GM19099 (cell line): ENCODE data around the gene ATG5.

Experiments
- POLR2A ChIP-seq: IDR thresholded peaks from 3 replicates; pipeline ENCODE4 v1.6.1; 2011; ENCODE audit warnings: low read depth; ENCODE audit not compliant: insufficient read length; ENCODE audit errors: extremely low read depth

Gene ATG5

GRCh38 chr6:106283481-106283880 lies 42.1 kb downstream of the ATG5 start:
- TF ChIP-seq POLR2A: no peak

DNA sequence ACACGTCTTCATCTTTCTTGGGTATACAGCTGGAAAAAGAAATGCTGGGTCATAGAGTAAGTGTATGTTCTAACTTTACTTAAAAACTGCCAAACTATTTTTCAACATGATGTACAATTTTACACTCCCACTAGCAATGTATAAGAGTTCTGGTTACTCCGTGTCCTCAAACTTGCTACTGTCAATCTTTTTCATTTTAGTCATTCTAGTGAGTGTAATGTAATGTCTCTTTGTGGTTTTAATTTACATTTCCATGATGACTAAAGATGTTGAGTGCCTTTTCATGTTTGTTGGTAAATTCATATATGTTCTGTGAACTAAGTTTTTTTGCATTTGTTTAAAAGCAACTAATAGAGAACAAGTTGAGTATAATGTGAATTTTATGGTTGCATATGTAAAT lies 43.9 kb downstream of the ATG5 start:
- TF ChIP-seq POLR2A: no peak

- no peak for TF ChIP-seq POLR2A
These were observed 44.5 kb downstream of the ATG5 start for GRCh38 chr6:106281088-106281487.

GRCh38 chr6:106279179-106279578 lies 46.4 kb downstream of the ATG5 start:
- no peak for TF ChIP-seq POLR2A

GRCh38 chr6:106275692-106276091 lies 49.9 kb downstream of the ATG5 start:
- no peak for TF ChIP-seq POLR2A

DNA sequence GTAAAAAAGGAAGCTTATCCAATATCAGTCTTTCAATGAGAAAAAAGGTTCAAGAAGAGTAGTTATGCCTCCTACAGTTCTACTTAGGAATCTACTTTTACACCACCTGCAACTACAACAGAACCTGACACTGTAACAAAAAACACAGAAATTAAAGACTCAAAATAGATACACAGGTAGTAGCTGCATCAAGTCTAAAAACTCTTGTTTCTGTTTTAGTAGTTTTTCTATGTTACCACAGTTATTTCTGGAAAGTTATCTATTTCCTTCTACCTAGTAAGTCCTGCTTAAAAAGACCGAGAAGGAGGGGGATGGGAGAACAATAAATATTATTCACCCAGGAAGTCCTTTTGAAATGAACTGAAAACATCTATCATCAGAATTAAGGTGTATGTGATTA lies 52.5 kb downstream of the ATG5 start:
- no peak for TF ChIP-seq POLR2A

DNA sequence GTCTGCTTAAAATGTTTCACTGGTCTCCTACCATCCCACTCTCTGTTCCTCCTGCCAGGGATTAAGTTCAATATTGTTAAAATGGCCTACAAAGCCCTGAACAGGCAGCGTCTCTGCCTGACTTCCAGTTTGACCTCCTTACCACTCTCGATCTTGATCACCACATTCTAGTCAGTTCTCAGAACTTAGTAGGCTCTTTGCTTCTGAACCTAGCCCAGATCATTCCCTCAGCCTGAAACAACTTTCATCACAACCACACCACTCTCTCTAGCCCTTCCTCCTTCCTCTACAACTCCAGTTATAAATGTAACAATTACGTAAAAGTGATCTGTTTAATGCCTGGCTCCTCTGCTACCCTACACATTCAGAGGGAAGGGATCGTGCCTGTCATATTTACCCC lies 53.3 kb downstream of the ATG5 start:
- no peak for TF ChIP-seq POLR2A

GRCh38 chr6:106270414-106270813 lies 55.1 kb downstream of the ATG5 start:
- no peak for TF ChIP-seq POLR2A

- no peak for TF ChIP-seq POLR2A
These were observed 66.8 kb downstream of the ATG5 start for GRCh38 chr6:106258726-106259125.

DNA sequence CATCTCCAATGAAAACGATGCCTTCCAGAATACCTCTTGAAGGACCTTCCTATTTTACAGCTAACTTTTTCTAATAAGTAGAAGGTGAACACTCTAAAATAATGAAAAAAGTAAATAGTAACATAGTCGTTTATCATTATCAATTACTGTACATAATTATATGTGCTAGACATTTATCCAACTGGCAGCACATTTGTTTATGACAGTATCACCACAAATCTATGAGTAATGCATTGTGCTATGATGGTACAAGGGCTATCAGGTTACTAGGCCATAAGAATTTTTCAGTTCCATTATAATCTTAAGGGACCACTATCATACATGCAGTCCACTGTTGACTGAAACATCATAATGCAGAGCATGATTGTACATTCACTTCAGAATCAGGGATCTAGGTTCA lies 68.4 kb downstream of the ATG5 start:
- no peak for TF ChIP-seq POLR2A

DNA sequence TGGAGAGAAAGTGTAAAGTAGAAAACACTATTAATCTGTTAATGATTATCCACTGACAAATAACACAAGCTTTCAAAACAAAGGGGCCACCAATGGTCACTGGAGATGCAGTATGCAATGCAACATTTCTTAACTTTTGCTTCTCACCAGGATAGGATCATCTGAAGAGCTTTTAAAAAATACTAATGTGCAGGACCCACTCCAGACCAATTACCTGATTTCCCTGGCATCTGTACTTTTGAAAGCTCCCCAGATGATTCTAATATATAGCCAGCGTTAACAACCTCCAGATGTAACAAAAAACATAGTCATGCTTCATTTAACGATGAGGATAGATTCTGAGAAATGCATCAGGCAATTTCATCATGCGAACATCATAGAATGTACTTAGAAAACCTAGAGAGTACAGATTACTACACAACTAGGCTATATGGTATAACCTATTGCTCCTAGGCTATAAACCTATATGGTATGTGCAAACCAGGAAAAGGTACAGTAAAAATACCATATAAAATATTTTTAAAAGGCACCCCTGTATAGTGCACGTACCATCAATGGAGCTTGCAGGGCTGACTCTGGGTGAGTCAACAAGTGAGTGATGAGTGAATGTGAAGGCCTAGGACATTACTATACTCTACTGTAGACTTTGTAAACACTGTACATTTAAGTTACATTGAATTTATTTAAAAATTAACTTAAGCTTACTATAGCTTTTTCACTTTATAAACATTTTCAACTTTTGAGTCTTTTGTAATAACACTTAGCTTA lies 69.2 kb downstream of the ATG5 start:
- TF ChIP-seq POLR2A: no peak

DNA sequence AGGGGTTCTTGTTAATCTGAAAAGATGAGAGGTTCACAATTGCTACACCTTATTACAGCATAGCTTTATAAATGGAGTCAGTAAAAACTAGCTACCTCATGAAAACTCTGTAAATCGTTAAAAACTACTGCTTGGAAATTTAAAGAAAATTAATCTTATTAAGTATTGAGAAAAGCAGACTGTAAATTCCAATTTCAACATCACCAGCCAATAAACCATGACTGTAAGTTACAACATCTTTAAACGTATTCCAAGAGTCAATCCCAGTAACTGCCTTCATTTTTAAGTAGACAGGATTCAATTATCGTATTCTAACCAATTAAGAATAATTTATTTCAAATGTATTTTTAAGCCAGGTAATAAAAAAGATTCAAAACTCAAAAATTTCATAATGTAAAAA lies 70.3 kb downstream of the ATG5 start:
- no peak for TF ChIP-seq POLR2A

DNA sequence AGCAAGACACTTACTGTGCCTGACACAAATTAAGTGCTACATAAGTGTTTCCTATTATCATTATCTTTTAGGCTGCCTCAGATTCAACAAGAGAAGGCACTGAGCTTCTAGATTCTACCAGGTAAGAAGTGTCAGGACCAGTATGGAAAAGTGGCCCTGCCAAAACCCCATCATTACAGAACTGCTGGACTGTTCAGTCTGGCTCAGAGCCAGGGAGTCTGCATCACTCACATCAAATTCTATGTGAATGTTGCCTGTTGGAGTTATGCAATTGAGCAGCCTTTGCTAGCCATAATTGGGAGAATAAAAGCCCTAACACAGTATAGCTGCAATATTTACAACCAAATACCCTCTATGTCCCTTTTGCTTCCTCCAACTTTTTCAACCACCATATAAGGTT lies 70.9 kb downstream of the ATG5 start:
- no peak for TF ChIP-seq POLR2A

GRCh38 chr6:106253731-106254130 lies 71.8 kb downstream of the ATG5 start:
- TF ChIP-seq POLR2A: no peak

DNA sequence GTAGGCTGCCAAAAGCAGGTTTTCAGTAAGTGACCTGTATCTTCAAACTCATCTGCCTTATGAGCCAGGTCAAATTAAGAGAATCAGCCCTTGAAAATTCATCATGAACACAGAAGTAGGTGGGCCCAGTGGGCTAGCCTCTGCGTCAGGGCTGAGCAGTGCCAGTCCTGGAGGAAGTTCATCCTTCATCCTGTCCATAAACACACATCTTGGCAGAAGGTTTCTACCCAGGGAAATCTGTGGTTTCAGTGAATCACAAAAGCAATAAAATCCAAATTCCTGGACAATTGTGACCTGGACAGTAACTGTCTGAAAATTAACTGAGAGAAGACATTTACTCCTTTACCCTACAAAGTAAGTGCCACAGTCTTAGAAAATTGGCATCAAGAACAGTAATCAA lies 72.4 kb downstream of the ATG5 start:
- TF ChIP-seq POLR2A: no peak

DNA sequence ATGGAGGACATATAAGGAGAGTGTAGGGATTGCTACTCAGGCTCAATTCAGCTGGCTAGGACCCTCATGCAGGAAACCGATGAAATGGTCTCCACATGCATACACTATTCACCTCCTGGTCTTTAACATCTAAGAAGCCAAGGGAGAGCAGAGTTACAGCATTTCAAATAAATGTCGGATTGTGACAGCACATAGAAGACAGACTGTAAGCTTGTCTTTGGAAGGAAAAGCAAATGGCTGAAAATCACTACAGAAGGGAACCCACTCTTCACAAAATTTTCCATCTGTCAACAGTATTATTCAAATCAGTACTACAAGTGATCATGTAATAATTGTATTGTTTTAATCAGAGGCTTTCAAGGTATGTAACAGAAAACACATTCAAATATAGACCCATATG lies 72.9 kb downstream of the ATG5 start:
- no peak for TF ChIP-seq POLR2A

DNA sequence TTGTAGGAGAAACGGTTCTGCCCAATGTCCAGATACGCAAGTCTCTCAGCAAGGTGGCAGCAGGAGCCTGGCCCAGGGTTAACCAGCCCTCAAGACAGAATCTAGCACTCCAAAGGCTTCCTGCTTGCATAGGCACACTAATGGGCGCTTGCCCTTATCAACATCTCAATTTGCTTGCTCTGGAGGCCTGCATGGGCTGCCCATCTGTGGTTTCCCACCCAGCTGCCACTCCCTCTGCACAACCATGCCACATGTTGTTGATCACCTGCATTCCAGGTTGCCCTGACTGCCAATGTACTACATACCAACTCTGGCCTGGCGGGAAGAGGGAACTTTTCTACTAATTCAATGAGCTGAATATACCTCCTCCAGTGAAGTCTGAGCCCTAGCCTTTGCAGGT lies 74.6 kb downstream of the ATG5 start:
- no peak for TF ChIP-seq POLR2A
